Vagina (tissue), 2 donors: ENCODE data around the gene MC1R. TPM values are rescaled to one million over a fixed set of nuclear protein-coding genes. Genes with fewer than 3 reads are reported as not detected.

ENCODE experiments used
- DNase-seq, 2 donors: peaks; one replicate each; pipeline ENCODE4 v3.0.0-alpha.2; 2017; ENCODE audit errors: extremely low spot score in 2 of 2
- H3K27ac ChIP-seq: fragments of 200-600 bp; sonication (generic); one replicate; pipeline ENCODE4 v1.5.1; 2019
- H3K27me3 ChIP-seq: fragments of 200-600 bp; sonication (generic); one replicate; pipeline ENCODE4 v1.5.1; 2019
- H3K36me3 ChIP-seq, 2 donors: fragments of 200-600 bp; sonication (generic); one replicate each; pipeline ENCODE4 v1.5.1; 2017 to 2019
- H3K4me1 ChIP-seq: fragments of 200-600 bp; sonication (generic); one replicate; pipeline ENCODE4 v1.5.1; 2019
- H3K4me3 ChIP-seq, 2 donors: fragments of 200-600 bp; sonication (generic); 1 replicate in 1 of 2; 2 replicates in 1 of 2; pipeline ENCODE4 v1.5.1; 2016 to 2019
- H3K9me3 ChIP-seq: fragments of 200-600 bp; sonication (generic); one replicate; pipeline ENCODE4 v1.5.1; 2019
- POLR2A ChIP-seq, 2 donors: fragments of 450-650 bp; IDR thresholded peaks; one replicate each; pipeline ENCODE4 v1.6.1; 2017; ENCODE audit warnings: antibody characterized with exemption in 2 of 2, mild to moderate bottlenecking in 2 of 2, moderate library complexity in 2 of 2
- POLR2AphosphoS5 ChIP-seq, 2 donors: sonication (generic); formaldehyde crosslinking; IDR thresholded peaks; one replicate each; pipeline ENCODE4 v1.9.0; 2017; ENCODE audit warnings: antibody characterized with exemption in 2 of 2, mild to moderate bottlenecking in 2 of 2, low read depth in 1 of 2; ENCODE audit not compliant: insufficient read depth in 1 of 2
- intact Hi-C: fragments of 100-400 bp; cut with DNase I; formaldehyde crosslinking; loops from one replicate; pipeline ENCODE4 v1.15.1; 2023
- total RNA-seq: library from RNA; depleted of rRNA; stranded (reverse); fragments of >200 nt; gene quantifications from one replicate; pipeline ENCODE4 v1.2.3, GENCODE V29; 2016
- TF ChIP-seq, protein P1 (sequence below), 3 experiments: fragments of 450-650 bp in 2 of 3; fragments of 200-600 bp in 1 of 3; sonication (generic) in 1 of 3; IDR thresholded peaks; one replicate each; pipeline ENCODE4 v1.5.1; 2017 to 2019; ENCODE audit warnings: antibody characterized with exemption in 3 of 3, mild to moderate bottlenecking in 2 of 3, moderate library complexity in 2 of 3

The MC1R gene
- total RNA-seq, 1 donor from 2014 or later, result 4.4 TPM

DNA sequence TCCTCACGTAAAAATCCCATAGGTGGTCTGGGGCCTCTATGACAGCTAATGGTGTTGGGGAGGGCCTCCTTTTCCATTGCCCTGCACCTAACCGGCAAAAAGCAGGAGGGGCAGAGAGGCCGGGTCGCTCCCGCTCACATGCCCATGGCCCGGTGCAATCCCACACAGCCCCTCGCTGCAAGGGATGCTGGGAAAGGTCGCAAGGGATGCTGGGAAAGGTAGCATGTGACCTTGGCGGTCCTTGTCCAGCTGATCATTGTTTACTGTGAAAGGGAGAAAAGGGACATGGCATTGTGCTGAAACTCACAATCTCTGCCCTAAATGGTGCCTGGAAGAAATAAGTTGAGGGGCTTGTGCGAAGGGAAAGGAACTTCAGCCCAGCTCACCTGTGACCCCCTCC is 39.9 kb downstream of the MC1R start:
- Histone ChIP-seq H3K36me3 (peaks cover 0 to 26% of the 10 kb centered on the region in 2 donors), H3K4me3 (no peak overlapping the region), H3K27me3 (no peaks in the 10 kb centered on the region), H3K9me3 (no peaks in the 10 kb centered on the region), H3K27ac (no peak overlapping the region), H3K4me1 (no peaks in the 10 kb centered on the region)
- DNase-seq, result no peak
- intact Hi-C loops, result no loop called here
- no peak for TF ChIP-seq POLR2A (IDR thresholded peaks at IDR 0.05)
- TF ChIP-seq, protein P1, sequence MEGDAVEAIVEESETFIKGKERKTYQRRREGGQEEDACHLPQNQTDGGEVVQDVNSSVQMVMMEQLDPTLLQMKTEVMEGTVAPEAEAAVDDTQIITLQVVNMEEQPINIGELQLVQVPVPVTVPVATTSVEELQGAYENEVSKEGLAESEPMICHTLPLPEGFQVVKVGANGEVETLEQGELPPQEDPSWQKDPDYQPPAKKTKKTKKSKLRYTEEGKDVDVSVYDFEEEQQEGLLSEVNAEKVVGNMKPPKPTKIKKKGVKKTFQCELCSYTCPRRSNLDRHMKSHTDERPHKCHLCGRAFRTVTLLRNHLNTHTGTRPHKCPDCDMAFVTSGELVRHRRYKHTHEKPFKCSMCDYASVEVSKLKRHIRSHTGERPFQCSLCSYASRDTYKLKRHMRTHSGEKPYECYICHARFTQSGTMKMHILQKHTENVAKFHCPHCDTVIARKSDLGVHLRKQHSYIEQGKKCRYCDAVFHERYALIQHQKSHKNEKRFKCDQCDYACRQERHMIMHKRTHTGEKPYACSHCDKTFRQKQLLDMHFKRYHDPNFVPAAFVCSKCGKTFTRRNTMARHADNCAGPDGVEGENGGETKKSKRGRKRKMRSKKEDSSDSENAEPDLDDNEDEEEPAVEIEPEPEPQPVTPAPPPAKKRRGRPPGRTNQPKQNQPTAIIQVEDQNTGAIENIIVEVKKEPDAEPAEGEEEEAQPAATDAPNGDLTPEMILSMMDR (IDR thresholded peaks at IDR 0.05), result no peak
- no peak for TF ChIP-seq POLR2AphosphoS5 (IDR thresholded peaks at IDR 0.05; ENCODE audit: insufficient read depth in 1 of 2, low read depth in 1 of 2)

DNA sequence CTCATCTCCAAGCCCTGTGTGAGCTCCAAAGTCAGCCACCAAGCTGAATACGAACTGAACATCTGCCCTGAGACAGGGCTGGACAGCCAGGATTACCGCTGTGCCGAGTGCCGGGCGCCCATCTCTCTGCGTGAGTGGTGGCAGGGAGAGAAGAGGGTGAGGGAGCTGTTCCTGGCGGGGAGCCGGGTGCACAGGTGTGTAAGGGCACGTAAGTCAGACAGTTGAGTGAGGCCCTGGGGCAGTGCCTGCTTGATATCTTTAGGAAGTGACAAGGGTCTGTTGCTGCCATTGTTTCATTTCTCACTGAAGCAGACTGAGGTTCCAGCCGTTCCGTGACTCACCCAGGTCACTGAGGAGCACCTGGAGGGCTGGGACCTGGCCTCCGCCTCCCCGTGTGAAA is 42.3 kb downstream of the MC1R start:
- intact Hi-C loops, result no loop called here
- no peak overlapping the region for H3K4me3 ChIP-seq
- no peaks in the 10 kb centered on the region for H3K27me3 ChIP-seq
- no peak overlapping the region for H3K27ac ChIP-seq
- H3K4me1 ChIP-seq, result no peaks in the 10 kb centered on the region
- no peaks in the 10 kb centered on the region for H3K9me3 ChIP-seq
- H3K36me3 ChIP-seq, result peaks cover 0 to 25% of the 10 kb centered on the region in 2 donors
- TF ChIP-seq, protein P1 (IDR thresholded peaks at IDR 0.05), result no peak
- TF ChIP-seq POLR2A (IDR thresholded peaks at IDR 0.05) (no peak), POLR2AphosphoS5 (IDR thresholded peaks at IDR 0.05; ENCODE audit: insufficient read depth in 1 of 2, low read depth in 1 of 2) (no peak)
- DNase-seq, result no peak

DNA sequence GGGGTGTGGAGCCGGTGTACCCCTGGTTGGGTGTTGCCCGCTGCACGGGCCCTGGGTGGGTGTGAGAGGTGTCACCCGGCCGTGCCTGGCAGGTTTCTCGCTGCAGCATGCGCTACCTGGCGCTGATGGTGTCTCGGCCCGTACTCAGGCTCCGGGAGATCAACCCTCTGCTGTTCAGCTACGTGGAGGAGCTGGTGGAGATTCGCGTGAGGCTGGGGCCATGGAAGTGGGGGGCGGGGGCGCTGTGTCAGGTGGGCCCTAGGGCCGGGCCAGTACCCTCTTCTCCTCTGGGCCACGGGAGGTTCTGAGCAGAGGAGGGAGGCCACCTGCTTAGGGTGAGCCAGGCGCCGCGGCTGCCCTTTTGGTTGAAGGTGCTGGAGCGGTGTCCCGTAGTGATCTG is 43.3 kb downstream of the MC1R start:
- H3K27me3 ChIP-seq, result no peaks in the 10 kb centered on the region
- H3K27ac ChIP-seq, result no peak overlapping the region
- no peak for DNase-seq
- peaks cover 0 to 20% of the 10 kb centered on the region in 2 donors for H3K36me3 ChIP-seq
- no peaks in the 10 kb centered on the region for H3K9me3 ChIP-seq
- H3K4me1 ChIP-seq, result no peaks in the 10 kb centered on the region
- intact Hi-C loops, result no loop called here
- no peak overlapping the region for H3K4me3 ChIP-seq
- TF ChIP-seq POLR2AphosphoS5 (IDR thresholded peaks at IDR 0.05; ENCODE audit: insufficient read depth in 1 of 2, low read depth in 1 of 2), result no peak
- no peak for TF ChIP-seq POLR2A (IDR thresholded peaks at IDR 0.05)
- TF ChIP-seq, protein P1 (IDR thresholded peaks at IDR 0.05), result no peak

DNA sequence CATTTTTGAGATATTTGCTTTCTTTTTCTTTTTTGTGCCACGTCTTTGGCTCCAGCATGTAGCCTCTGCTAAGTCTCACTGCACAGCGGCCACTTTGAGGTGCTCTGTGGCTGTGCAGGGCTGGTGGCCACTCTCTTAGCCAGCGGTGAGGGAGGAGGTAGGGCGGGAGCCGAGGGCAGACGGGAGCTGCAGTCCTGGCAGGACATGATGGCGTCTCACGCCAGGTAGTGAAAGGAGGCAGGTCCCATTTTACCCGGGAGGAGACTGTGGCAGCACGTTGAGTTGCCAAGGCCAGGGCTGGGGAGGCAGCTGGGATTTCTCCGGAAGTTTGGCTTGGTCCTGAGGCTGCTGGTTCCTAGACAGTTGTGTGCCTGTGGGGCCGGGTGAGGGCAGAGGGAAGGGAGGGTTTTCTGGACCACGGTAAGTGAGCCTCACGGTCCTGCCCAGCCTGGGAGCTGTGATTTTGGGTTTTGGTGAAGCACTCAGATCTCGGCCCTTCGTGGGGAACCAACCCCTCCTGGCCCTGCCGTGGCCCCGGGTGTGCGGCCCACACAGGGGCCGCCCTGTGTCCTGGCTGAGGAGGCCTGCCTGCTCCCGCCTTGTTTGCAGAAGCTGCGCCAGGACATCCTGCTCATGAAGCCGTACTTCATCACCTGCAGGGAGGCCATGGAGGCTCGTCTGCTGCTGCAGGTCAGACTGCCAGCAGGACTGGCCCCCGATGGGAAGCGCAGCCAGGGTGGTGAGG is 44.3 kb downstream of the MC1R start:
- intact Hi-C loops, result no loop called here
- DNase-seq, result no peak
- H3K27ac ChIP-seq, result no peak overlapping the region
- no peak for TF ChIP-seq POLR2AphosphoS5 (IDR thresholded peaks at IDR 0.05; ENCODE audit: insufficient read depth in 1 of 2, low read depth in 1 of 2)
- no peak for TF ChIP-seq POLR2A (IDR thresholded peaks at IDR 0.05)
- TF ChIP-seq, protein P1 (IDR thresholded peaks at IDR 0.05), result no peak
- no peaks in the 10 kb centered on the region for H3K4me1 ChIP-seq
- no peaks in the 10 kb centered on the region for H3K27me3 ChIP-seq
- H3K4me3 ChIP-seq, result no peak overlapping the region
- H3K9me3 ChIP-seq, result no peaks in the 10 kb centered on the region
- H3K36me3 ChIP-seq, result peaks cover 0 to 15% of the 10 kb centered on the region in 2 donors

GRCh38 chr16:89964201-89964600 is 45.5 kb downstream of the MC1R start:
- no peaks in the 10 kb centered on the region for H3K9me3 ChIP-seq
- H3K27ac ChIP-seq, result no peak overlapping the region
- no peak overlapping the region for H3K4me3 ChIP-seq
- H3K4me1 ChIP-seq, result no peaks in the 10 kb centered on the region
- TF ChIP-seq POLR2A (IDR thresholded peaks at IDR 0.05) (no peak), POLR2AphosphoS5 (IDR thresholded peaks at IDR 0.05; ENCODE audit: insufficient read depth in 1 of 2, low read depth in 1 of 2) (no peak)
- TF ChIP-seq, protein P1 (IDR thresholded peaks at IDR 0.05), result no peak
- peaks cover 0 to 5% of the 10 kb centered on the region in 2 donors for H3K36me3 ChIP-seq
- DNase-seq, result no peak
- intact Hi-C loops, result no loop called here
- no peaks in the 10 kb centered on the region for H3K27me3 ChIP-seq
